HG03378 (cell line): Measurements from ENCODE around the gene TUSC2.

Source experiments
- ATAC-seq: cut with Tn5 transposase; IDR thresholded peaks from one replicate; pipeline ENCODE4 v1.9.1; 2021; ENCODE audit warnings: mild to moderate bottlenecking, moderate library complexity; ENCODE audit not compliant: unreplicated experiment

Gene TUSC2

DNA sequence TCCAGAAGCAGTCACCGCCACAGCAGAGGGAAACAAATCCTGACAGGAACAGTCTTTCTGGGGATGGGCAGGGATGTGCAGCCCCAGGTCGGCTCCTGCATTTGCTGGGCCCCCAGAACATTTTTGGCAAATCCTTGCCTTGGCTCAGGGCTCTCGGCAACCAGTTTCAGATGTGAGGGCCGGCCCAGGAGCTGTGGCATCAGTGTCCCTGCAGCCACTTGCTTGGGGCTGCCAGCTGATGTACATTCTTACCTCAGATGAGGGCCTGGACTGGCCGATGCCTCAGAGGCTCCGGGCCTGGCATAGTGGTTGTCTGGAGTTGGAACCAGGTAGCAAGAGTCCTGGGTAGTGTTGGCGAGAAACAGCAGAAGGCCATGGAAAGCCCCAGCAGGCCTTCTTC, 26.8 kb upstream of the TUSC2 start:
- ATAC-seq = no peak

DNA sequence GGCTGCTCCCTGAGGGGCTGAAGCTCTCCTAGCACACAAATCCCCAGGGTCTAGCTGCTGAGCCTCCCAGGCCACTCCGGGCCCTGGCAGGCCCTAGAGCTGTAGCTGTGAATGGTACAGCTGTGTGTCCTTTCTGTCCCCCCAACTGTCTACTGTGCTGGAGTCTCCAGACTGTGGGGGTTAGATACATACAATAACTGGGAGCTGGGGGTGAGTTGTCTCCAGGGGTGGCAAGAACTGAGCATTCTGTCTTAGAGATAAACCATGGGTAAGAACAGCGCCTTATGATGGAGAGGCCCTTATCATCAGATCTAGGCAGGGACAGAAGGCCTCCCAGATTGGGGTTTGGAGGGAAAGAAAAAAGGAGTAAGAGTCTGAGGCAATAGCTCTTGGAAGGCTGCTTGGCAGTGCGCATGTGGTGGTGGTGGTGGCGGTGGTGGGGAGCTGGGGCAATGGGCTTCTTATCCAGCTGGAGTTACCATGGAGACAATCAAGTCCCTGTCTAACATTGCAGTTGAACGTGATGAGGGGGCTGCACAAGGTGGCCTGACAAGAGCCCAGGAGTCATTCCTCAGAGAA, 26.3 kb upstream of the TUSC2 start:
- ATAC-seq = no peak

DNA sequence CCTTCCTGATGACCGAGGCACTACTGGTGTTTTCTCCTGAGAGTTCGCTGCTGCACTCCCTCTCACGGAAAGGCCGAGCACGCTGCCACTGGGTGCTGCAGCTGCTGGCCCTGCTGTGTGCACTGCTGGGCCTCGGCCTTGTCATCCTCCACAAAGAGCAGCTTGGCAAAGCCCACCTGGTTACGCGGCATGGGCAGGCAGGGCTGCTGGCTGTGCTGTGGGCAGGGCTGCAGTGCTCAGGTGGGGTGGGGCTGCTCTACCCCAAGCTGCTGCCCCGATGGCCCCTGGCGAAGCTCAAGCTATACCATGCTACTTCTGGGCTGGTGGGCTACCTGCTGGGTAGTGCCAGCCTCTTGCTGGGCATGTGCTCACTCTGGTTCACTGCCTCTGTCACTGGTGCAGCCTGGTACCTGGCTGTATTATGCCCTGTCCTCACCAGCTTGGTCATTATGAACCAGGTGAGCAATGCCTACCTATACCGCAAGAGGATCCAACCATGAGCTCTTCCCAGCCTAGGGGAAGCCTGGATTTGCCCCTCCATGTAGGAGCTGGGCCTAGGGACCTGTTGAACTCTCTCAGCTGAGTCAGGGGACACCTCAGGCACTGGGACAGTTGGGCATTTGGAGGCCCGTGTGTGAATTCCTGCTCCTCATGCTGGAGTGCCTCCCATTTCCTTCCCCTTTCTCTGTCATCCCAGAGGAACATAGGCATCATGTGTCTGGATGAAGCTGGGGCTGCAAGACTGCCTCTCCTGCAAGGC, 25.4 kb upstream of the TUSC2 start:
- ATAC-seq = no peak

DNA sequence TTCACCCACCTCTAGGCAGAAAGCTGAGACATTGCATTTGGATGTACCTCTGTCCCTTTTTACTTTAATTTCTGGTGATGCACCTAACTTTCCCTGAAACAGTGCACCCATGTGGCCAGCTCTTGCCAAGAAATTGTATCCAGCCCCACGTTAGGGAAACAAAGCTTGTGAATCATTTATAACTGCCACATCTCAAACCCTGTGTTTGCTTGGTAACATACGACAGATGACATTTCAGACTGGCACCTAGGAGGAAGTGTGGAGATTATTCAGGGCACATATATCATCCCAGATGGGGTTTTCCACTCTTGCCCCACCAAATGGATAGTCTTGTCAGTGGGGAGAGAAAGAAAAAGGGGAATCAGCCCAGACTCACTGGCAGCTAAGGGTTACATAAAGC, 24.8 kb upstream of the TUSC2 start:
- ATAC-seq = no peak

DNA sequence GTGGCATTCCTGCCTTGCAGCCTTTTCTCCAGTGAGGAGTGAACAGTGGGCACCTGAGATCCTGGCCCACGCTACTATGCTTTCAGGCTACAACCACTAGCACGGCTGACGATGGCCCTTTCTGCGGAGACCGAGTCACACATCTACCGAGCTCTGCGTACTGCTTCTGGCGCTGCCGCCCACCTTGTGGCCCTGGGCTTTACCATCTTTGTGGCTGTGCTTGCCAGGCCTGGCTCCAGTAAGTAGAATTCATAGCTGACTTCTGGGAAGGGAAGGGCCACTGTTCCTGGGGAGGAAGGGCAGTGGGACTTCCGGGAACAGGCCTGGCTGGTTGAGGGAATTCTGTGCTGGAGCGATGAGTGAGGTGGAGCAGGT, 23.3 kb upstream of the TUSC2 start:
- no peak for ATAC-seq

DNA sequence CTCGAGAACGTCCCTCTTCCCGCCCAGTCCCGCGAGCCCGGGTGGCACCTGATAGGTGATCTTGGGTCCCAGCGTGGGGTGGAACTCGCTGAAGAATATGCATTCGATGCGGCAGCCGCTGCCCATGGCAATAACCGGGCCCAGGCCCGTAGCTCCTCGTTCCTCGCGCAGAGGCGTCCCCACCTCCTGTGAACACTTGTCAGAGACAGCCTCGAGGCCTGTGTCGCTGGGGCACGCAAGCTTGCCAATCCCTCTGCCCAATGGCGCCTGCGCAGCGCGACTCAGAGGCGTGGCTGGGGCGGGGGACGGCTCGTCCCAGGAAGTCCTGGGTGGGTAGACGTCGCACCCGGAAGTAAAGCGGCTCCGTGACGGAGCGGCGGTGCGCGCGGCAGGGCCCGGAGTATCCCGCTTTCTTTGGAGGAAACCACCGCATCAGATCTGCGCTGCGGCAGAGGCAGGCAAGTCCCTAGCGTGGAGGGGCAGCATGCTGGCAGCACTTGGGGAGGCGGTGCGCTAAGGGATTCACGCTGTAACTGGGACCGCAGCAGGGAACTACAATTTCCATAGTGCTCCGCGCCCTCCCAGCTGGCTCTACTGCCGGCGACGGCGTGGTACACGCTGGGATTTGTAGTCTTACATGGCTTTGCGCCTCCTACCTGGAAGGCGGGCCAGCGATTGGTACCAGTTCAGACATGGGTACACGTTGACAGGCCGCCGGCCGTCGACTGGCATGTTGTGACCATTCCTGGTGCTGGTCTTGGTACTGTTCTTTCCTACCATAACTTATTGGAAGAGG, 22.7 kb upstream of the TUSC2 start, which contains the start of the genes CYB561D2 and NPRL2:
Gene CYB561D2, plus strand, starts transcription at position 336 of the 796 bp plus-strand sequence. CDS start 572 bp downstream, outside the sequence.
Gene NPRL2, minus strand, starts transcription at position 249 of the 796 bp plus-strand sequence. Its CDS starts 123 bp downstream, at position 126.
- ATAC-seq = peak; percentile 69

DNA sequence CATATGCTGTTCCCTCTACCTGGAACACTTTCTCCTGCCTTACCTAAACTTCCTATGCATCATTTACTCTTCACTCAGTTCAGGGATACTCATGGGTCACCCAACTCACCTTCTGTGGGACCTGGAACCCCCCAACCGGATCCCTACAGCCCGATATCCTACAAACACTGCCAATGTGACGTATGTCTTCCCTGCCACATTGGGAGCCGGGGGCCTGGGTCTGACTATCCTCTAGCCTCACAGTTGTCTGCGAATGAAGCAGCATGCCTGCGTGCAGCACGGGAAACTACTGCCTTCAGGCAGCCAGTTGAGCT, 22.1 kb upstream of the TUSC2 start:
- ATAC-seq = no peak

DNA sequence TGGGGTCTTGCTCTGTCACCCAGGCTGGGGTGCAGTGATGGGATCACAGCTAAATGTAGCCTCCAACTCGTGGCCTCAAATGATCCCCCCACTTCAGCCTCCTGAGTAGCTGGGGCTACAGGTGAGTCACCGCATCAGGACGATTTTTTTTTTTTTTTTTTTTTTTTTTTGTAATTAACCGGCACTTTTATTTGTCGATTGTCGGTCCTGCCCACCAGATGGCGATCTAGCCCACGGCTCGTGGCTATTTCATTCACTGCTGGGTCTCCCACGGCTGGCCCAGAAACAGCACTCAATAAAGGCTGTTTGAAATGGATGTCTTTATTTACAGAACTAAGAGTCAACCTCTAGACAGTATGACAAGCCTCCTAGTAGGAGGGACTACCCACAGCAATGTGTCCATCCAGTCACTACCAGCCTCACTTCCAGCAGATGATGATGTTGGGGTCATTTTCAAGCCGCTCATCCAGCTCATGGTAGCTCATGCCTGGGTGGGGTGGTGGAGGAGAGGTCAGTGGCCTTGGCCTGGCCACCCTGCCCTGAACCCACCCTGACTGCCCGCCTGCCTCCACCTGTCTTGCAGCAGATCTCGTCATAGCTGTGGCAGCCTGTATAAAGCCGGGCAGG, 19.3 kb upstream of the TUSC2 start:
- ATAC-seq = no peak

DNA sequence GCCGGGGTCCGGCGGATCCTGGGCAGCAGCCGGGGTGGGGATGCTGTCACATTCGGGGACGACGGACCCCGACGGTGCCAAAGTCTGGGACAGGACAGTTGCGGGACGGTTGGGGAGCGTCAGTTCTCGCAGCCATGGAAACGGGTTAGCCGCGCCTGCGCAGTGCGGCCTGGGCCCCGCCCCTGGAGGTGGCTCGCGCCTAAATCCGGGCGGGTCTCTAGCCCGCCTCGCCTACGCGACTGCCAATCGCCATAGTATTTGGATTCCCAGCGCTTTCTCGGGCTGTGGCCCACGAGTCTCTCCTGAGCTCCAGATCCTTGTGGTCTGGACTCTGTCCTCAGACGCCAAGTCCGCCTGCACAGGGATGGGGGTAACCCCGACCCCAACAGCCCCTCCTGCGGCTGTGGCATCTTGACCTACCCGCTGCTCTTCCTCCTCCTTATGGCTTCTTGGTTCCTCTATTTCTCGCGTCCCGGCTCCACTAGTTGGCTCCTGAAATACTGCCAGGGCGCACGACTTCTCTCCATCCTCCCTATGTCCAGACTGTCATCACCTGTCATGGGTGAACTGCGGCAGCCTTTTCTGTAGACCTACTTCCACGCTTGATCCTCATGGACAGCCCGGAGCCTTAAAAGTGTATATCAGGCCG, 17.7 kb upstream of the TUSC2 start, which contains the start of gene ZMYND10:
Gene ZMYND10, minus strand, starts transcription at position 147 of the 649 bp plus-strand sequence. CDS start 153 bp downstream, outside the sequence.
- ATAC-seq = no peak

DNA sequence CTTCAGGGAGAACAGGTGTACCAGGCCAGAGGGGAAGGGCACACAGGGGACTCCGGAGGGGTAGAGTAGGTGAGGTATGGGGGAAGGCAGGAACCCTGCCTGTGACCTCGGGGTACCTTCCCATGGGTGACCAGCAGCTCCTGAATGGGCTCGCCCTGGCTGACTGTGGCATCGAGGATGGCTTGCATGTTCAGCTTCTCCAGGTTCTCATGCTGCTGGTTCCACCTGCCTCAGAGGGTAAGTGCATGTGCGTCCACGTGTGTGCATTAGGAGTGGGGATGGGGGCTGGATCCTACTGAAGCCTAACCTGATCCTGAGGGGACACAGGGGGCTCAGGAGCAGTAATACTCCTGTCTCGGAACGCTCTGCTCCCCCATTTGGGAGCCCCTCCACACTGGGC, 17.0 kb upstream of the TUSC2 start:
- ATAC-seq = no peak

DNA sequence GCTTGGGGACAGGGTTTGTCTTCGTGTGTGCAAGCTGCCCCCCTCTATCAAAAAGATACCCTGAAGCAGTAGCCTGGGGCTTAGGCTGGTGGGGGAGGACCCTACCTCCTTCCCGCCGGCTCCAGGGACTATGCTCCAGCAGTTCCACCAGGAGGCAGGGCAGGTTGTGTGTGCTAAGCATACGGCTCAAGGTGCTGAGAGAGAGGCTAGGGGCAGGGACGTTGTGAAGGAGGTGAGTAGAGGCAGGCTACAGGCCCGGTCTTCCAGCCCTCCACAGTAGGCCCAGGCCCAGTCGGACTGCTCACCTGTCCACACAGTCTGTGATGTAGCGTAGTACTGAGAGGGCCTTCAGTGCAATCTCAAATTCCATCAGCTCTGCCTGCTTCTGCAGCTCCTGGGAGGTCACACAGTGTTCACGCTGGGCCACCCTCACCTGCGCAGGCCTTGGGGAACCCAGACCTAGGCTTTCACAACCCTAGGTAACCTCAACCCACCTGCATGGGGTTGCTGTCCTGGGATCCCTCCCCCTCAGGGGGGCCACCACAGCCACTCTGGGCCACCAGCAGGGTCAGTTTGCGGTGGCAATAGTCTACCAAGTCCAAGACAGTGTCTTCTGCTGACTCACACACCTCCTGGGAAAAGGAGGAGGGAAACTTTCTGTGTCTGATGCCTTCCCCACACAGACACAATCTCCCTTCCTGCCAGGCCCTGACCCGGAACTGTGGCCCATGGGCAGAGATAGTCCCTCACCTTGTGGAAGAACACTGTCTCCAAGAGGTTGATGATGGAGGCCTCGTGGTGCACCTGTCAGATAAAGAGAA, 15.0 kb upstream of the TUSC2 start:
- no peak for ATAC-seq

DNA sequence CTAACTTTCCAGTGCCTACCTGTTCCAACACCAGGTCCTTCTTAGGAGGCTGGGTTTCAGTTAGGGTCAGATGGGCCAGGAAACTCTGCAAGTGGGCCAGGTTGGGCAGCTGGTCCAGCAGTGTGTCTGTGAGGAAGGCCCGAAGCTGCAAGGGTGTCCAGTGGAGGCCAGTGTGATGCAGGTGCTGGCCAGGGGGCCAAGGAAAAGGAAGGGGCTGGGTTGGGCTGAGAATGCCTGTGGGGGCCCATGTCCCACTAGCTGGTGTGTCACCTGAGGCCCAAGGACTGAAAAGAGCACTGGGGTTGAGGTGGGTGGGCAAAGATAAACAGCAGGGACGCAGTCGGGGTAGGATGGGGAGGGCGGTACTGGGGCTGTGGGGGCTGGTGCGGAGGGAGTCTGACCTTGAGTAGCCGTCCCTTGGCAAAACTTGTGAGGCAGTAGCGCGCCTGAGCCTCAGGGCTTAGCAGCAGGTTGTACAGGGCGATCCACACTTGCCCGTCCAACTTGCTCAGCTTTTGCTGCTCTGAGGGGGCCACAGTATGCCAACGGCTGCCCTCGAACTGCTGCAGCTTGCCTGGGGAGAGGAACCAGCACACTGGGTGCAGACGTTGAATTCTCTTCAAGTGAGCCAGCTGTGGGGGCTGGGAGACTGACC, 14.1 kb upstream of the TUSC2 start:
- ATAC-seq = no peak

DNA sequence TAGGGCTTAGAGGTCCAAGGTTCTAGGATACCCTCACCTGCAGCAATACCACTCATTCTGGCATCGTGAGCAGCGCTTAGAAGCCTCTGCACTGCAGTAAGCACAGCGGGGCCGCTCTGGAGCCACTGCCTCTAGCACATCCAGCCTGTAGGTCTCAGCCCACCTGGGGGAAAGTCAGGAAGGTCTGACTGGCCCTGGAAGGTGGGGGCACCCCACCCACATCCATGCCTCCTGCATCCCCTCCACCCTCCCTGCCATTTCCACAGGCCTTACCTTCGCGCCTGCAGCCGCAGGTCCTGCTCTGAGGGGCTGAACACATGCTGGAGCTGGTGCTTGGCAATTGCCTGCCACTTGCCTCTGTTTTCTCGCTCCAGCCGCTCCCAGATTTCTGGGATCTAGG, 13.5 kb upstream of the TUSC2 start:
- ATAC-seq = no peak

DNA sequence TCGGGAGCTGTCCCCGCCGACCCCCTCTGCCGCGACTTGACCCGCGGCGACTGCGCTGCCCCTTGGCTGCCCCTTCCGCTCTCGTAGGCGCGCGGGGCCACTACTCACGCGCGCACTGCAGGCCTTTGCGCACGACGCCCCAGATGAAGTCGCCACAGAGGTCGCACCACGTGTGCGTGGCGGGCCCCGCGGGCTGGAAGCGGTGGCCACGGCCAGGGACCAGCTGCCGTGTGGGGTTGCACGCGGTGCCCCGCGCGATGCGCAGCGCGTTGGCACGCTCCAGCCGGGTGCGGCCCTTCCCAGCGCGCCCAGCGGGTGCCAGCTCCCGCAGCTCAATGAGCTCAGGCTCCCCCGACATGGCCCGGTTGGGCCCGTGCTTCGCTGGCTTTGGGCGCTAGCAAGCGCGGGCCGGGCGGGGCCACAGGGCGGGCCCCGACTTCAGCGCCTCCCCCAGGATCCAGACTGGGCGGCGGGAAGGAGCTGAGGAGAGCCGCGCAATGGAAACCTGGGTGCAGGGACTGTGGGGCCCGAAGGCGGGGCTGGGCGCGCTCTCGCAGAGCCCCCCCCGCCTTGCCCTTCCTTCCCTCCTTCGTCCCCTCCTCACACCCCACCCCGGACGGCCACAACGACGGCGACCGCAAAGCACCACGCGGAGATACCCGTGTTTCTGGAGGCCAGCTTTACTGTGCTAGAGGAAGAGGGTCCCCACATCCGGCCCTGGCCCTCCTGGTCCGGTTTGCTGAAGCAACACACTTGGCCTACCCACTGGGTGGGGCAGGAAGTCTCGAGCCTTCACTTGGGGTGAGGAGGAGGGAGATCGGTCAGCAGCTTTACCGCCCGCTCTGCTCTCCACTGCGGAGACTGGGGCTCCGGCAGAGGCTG, 12.7 kb upstream of the TUSC2 start, which contains the start of gene RASSF1:
Gene RASSF1, minus strand, starts transcription at position 389 of the 882 bp plus-strand sequence. Its CDS starts 31 bp downstream, at position 358.
- ATAC-seq = no peak

DNA sequence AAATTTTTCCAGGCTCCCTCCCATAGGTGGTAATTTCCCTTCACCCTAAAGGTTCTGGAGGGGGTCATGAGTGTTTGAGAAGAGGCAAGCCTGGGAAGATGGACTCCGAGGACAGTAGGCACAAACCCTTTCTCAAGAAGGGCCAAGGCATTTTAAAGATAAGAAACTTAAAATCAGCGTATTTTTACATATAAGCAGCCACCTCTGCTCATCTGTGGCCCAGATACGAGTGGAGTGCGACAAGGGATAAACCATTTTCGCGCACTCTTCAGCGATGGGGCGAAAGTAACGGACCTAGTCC, 12.1 kb upstream of the TUSC2 start:
- no peak for ATAC-seq

DNA sequence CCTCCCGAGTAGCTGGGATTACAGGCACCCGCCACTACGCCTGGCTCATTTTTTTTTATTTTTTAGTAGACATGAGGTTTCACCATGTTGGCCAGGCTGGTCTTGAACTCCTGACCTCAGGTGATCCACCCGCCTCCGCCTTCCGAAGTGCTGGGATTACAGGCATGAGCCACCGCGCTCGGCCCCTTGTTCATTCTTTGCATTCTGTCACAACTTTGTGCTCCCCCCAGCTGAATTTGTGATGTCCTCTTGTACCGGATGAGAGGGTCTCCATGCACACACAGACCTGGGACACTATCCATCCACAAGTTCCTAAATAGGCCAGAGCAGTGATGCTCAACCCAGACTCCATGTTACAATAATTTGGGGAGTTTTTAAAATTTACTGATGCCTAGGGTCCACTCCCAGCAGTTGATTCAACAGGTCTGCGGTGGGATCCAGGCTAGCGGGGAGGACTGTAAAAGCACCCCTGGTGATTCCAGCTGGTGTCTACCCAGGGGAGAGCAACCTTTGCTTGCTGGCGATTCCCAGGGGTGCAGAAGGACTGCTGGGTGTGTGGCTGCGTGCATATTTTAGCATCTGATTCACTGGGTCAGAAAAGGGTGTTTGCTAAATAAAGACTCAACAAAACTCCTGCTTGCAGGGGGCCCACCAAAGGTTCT, 11.6 kb upstream of the TUSC2 start:
- no peak for ATAC-seq

DNA sequence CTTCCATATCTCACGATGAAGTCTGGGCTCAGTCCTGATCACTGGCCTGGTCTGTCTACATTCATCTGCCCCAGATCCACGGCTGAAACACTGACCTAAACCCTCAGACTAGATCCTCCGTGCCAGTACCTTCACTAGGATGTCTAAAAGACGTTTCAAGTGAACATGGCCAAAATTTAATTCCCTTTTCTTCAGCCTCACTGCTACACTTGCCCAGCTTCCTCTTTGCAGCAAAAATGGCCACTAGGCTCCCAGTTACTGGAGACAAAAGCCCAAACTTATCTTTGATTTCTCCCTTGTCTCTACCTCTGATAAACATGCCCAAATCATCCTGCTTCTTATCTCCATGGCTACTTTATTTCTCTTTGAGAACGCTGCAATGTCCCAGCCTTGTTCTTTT, 10.9 kb upstream of the TUSC2 start:
- ATAC-seq = no peak
